Anterior cingulate cortex (tissue), 58 donors: ENCODE measurements around the gene NACAD.
A peak's percentile ranks its signal among the peaks of the same experiment; 100 is the strongest.

Experiments used
- DNase-seq, 58 donors: peaks; one replicate each; lab custom pipeline; 2025; lab: John Stamatoyannopoulos, UW

The NACAD gene

DNA sequence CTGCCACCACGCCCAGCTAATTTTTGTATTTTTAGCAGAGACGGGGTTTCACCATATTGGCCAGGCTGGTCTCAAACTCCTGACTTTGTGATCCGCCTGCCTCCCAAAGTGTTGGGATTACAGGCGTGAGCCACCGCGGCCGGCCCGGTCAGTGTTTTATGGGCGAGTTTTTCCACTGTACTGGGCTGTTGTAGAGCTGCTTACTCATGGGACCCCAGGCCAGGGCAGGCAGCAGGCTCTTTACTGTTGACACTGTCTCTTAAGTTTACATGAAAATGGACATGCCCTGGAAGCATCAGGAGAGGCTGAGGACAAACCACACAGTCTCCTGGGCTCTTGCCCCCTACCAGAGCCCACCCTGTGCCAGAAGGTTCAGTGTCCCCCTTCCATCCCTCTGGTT lies 11.2 kb downstream of the NACAD start:
- no peak for DNase-seq

DNA sequence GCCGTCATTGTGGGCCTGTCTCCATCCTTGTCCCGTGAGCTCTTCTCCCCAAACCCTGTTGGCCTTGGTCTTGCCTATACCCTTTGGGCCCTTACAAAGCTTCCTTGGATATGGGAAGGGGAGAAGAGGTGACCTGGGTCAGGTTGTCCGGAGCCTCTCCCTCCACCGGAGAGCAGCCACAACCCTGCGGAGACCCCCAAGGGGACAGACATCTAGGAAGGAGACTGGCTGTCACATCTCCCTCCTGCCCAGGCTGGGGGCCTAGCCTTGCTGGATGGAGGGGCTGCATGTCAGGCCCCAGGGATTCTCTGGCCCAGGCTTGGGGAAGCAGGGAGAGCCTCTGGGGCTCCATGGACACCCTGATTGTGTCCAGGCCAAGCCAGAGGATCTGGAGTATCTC lies 11.8 kb downstream of the NACAD start:
- DNase-seq = no peak

DNA sequence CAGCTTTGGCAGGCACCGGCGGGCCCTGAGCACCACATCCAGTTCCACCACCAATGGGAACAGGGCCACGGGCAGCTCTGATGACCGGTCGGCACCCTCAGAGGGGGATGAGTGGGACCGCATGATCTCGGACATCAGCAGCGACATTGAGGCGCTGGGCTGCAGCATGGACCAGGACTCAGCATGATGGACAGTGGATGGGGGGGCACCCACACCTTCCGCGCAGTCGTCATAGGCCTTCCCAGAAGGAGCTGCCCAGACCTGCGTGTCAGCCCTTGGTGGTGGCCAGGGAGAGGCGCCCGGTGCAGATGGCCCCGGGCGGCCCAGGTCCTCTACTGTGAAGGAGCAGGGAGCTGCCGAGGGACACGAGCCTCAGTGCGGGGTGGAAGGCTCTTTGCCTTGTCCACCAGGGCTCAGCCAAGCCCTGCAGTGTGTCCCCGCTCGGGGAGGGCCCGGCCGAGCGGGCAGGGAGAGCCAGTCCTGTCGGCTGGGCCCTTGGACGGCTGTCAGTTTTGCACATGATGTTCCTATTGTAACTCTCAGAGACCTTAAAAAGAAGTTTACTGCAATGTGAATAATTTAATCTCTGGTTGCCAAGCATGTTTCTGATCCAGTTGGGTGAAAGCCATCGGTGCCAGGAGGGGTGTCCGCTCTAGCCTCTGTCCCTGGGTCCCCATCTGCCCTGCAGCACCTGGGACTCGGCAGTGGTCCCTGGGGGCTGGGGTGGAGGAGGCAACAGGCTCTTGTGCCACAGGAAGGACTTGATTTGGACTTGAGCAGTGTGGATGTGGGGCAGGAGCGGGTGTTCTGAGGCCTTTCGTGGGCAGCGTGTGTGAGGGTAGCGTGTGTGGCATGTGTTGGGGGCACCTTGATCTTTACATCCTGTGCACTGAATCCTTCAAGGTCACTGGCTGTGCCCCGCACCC lies 12.6 kb downstream of the NACAD start:
- peak in 5 of 58 donors; percentile 7 to 40 (median 29) for DNase-seq

DNA sequence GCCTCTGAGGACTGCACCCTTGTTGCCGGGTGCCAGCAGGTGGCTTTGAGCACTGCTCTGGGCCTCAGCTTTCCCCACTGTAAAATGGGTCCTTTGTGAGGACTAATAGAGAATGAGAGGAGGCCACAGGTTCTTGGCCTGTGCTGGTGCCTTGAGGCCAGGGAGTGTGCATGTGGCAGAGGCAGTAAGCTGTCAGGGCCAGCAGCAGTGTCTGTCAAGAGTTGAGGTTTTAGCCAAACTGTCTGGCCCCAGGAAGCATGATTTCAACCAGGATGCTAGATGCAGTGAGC lies 13.5 kb downstream of the NACAD start:
- no peak for DNase-seq

DNA sequence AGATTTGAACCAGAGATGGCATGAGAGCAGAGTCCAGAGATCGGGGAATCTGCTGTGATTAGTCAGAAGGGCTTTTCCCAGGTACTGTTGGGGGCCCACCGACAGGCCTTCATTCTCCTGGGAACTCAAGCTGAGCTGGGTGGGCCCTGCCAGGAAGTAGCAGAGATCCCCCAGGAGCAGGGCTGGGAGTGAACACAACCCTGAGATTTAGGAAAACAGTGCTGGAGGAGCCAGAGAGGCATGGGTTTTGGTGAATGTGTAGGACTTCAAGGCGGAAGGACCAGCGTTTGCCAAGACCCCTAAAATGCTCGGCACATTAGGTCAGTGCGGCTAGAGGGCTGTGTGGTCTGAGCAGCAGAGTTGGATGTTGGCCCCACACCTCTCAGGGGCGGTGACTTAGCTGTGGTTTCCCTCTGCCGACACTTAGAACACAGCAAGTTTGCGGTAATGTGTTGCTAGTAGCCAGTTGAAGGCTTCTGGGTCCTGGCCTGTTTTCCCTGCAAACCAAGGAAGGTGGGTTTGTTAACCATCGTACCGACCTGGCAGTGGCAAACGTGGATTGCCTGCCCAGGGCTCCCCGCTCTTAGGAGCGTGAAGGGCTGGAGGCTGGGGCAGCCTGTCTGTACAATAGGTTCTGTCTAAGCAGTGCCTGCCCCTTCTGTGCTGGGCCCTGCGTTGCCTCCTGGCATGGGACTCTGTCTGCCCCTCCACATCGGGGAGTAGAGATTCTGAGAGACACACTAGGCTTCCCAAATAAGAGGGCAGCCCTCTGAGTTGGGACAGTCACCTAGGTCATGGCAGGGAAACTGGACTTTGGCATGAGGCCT lies 14.0 kb downstream of the NACAD start:
- DNase-seq = no peak

DNA sequence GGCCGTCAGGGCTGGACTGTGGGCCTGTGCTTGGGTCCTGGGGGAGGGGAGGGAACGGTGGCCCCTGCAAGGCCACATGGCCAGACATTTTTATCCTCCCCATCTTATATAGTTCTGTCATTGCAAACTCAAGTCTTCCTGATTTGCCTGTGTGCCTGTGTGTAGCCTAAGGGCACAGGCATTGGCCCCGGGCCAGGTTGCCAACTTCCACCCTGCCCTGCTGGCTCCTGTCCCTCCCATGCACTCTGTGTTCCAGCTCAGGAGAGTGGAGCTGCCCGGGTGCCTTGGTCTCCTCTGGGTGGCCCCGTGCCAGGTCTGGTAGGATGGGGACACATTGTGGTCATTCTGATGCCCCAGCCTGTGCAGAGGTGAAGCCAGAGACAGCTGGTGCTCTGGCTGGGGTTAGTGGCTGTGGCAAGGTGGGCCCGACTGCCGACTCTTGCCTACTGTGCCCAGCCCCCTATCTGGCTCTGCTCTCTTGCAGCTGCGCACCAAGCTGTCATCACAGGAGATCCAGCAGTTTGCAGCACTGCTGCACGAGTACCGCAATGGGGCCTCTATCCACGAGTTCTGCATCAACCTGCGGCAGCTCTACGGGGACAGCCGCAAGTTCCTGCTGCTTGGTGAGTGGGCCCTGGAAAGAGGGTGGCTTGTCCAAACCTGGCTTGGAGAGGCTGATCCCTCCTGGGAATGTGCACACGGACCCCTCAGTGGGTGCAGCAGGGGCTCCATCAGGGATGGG lies 14.8 kb downstream of the NACAD start:
- peak in 19 of 58 donors; percentile 17 to 87 (median 47) for DNase-seq

DNA sequence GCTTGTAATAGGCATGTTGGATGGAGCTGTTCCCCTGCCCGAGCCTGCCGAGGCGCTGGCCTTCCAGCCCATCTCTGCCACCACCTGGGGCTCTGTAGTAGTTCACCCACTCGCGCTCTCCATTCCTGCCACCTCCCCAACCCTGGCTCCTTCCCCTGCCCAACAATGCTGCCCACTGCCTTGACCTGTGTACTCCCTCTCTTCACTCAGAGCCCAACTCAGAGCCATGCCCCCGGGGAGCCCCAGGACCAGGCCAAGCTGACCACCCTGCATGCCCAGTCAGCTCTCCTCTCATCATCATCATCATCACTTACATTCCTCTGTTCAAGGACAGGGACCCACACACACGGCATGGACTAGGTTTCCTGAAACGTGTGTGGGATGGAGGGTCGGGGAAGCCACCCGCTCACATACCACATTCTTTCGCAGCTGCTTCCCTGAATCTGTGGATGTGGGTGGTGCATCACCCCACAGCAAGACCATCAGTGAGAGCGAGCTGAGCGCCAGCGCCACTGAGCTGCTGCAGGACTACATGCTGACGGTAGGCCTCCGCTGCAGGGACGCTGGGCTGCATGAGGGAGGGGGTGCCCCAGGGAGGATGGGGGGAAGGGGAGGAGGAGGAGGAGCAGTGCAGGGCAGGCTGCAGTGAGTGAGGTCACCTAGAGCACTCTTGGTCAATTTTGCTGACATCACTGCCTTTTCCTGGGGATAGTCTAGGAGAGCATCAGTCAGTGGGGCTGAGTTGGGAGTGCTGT lies 15.6 kb downstream of the NACAD start:
- peak in 21 of 58 donors; percentile 15 to 58 (median 37) for DNase-seq

DNA sequence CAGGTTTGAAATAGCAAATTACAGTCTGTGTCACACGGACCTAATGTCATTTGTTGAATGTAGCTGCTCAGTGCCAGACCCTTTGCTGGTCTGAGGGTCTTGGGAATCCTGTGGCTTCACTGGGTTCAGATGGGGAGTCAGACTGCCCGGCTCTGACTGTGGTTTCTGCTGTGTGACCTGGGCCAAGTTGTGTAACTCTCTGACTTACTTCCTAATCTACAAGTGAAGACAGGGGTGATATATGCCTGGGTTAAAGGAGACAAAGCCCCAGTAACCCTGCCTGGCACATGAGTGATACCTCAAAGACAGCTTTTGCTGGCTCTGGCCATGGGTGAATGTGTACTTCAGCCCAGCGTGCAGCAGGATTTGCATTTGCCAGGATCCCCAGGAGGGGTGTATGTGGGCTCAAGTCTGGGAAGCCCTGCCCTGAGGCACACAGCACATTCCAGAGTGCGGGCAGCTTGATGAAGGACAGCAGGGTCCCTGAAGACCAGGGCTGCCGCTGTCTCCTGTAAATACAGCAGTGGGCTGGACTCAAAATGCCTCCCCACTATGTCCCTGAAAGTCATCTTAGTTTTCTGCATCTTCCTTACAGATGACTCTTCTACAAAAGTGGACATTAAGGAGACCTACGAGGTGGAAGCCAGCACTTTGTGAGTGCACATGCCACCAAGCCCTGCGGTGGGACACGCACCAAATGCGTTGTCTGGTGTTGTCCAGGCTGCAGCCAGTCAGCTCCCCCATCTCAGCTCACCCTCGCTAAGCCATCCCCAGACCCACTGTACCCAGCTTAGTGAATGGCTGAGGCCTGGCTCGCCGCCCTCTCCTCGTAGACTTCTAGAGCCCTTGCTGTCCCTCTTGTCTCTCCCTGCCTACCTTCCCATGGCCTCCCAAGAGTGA lies 16.4 kb downstream of the NACAD start:
- DNase-seq = no peak

DNA sequence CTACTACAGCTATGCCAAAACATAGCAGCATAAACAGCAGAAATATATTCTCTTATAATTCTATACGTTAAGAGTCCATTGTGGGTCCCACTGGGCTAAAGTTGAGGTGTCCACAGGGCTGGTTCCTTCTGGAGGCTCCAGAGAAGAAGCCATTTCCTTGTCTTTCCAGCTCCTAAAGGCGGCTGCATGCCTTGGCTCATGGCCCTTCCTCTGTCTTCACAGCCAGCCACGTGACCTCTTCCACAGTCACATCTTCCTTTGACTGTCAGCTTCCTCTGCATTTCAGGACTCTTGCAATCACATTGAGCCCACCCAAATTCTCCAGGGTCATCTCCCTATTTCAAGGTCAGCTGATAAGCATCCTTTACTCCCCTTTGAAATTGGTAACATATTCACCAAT lies 17.2 kb downstream of the NACAD start:
- no peak for DNase-seq

DNA sequence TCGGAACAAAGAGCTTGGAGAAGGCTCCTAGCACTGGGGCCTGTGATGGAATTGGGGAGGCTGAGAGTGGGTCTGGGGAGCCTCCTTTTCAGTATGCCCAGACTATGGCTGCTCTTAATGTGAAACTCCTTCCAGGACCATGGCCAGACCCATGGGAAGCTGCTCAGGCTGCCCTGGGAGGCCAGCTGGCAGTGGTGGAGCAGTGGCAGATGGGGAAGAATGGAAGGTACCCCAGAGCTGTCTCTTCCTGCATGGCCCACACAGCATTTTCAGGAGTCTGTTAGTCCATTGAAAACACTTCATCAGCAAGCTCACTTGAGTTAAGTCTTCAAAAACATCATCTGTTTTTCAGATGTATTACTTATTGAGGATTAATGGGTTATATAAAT lies 18.5 kb downstream of the NACAD start:
- DNase-seq = no peak

DNA sequence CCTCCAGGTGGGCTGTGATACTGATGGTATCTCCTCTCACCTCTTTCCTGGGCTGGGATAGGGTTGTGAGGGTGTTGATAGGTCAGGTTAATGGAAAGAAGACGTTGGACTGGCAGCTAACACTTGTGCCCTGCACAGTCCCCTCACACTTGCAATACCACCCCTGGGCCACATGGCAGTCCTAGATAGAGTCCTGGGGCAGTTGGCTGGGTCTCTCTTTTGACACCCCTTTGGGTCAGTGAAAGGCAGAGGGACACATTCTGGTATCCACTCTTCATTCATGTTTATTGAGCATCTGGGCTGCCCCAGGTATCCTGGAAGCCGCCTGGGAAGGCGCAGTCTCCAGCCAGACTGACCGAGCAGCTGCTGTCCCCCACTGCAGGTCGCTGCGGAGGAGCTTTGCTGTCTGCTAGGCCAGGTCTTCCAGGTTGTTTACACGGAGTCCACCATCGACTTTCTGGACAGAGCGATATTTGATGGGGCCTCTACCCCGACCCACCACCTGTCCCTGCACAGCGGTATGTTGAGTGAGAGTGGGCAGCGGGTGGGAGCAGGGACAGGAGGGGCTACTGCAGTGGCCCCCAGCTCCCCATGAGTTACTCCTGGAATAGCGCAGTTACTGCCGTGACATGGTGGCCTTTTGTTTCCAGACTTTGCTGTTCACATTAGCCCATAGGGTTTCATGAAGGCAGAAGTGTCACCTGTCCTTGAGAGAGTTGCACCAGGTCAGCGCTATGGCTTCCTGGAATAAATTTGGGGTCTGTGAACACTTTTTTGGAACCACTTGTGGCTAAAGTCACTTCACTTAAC lies 19.1 kb downstream of the NACAD start:
- DNase-seq = no peak

DNA sequence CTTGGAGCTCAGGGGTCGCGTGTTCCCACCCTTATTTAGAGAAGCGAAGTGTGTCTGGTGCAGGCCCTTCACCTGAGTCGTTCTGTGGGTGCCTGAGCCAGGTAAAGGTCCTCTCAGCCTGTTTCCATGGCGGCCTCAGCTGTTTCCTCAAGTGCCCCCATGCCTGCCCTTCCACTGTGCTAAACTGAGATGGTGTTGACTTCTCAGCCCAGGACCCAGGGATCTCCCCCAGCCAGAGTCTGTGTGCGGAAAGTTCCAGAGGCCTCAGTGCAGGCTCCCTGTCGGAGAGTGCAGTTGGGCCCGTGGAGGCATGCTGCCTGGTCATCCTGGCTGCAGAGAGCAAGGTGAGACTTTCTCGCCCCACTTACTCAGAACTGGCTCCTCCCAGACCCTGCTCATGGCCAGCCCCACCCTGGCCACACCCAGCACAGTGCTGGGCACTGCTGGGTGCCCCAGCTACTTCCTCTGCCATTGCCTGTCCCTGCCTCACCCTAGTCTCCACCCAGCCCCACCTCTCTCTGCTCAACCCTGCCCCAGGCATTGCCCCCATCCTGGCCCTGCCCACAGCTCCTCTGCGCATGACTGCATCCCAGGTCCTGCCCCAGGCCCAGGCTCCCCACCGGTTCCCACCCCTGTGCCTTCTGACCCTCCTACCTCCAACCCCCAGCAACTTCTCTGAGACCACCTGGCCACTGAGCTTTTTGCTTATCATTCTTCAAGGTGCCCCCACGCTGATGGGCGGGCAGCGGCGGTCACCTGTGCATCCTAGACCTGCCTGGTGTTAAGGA lies 20.3 kb downstream of the NACAD start:
- no peak for DNase-seq

DNA sequence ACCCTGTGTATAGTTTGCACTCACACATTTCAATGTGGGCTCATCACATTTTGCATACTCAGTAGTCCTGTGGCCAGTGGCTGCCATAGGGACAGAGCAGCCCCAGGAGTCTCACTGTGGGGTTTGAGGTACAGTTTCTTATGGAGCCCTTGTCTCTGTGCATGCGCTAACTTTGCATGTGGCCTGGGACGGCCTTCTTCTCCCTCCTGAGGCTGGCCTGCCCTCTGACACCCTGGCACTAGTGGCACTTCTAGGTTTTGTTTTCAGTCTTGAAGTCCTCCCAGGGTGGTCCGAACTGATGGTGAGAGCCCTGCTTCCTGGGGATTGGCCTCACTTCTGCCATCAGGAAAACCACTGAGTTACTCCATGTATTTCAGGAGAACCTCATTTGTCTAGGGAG lies 21.2 kb downstream of the NACAD start:
- no peak for DNase-seq

DNA sequence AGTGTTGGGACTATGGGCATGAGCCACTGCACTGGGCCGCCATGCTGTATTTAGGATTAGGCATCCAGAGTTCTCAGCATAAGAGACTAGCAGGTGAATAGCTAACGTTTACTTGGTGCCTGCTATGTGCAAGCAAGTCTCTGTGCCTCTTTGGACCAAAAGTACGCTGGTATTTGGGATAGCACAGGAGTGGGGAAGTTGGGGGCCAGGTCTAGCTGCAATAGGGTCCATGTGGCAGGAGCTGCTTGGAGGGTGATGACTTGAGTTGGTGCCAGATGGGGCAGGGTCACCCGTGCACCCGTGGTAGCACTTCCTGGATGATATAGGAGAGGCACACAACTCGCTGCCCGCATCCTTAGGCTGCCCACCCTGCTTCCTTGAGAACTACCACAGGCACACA lies 22.4 kb downstream of the NACAD start:
- no peak for DNase-seq

DNA sequence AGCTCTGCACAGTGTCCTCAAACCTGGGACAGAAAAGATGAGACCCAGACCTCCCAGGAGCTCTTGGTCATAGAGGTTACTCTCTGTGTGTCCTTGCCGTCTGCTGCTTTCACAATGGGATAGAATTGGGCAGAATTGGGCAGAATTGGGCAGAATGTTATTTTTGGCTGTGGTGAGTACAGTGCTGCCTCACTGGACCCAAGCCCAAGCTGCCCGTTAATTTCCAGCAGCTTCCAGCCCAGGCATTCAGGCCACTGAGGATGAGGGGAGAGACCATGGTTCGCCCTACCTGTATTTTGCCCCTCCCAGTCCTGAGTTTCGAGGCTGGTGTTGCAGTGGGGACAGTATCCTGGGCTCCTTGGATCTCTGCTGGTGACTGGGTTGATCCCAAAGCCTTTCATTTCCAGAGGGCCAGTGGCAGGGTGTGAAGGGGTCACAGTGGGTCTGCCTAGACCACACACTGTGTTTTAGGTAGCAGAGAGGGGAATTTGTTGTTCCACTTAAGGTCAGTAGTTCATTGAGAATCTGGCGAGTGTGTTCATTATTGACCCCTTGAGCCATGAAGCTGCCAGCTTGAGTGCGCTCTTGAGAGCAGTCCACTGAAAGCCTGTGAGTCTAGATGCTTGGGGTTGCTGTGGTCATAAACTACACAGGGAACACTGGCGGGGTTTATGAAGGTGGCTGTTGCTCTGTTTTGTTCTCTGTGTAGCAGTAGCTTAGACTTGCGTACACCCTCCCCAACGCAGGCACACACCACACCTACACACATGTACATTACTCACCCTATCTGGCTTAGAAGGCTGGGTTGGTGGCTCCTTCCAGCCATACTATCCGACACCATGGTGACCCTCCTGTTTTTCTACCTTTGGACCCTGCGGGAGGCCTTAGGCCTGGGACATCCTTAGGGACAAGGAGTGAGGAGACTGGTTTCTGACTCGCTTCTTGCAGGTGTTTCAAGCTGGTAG lies 23.5 kb downstream of the NACAD start:
- DNase-seq = no peak

DNA sequence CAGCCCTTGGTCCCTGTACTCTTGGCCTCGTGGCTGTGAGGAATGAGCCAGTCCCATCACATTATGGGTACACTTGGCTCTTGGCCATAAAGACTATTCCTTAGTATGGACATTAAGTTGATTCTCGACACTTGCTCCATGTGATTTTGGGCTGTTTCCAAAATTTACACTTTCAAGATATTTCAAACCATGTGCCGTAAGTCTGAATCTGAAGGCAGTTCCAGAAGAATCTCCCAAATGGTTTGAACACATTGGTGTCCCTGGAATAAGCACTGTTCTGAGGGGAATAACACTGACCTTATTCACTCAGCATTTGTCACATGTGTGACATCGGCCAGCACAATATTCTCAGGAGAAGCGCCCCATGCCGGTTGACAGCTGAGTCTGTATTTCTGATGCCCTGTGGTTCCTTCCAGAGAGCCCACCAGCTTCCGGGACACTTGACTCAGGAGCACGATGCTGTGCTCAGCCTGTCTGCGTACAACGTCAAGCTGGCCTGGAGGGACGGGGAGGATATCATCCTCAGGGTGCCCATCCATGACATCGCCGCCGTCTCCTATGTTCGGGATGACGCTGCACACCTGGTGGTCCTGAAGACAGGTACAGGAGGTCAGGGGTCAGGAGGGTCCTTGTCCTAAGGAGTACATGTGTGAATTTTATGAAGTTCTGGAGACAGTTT lies 24.6 kb downstream of the NACAD start:
- no peak for DNase-seq
